ENCODE results near the gene PGAP3. TPM values are rescaled to one million over a fixed set of nuclear protein-coding genes. Genes with fewer than 3 reads are reported as not detected.
"Not testable (repeated sequence)": the region's sequence is repeated elsewhere in the genome, so short reads cannot be mapped to it uniquely, and the experiment has no call there.

Gene PGAP3
- total RNA-seq, 1 donor from 2014 or later = 17.7 TPM

GRCh38 chr17:39711851-39712250 is 24.0 kb upstream of the PGAP3 start:
- no peak overlapping the region for H3K4me3 ChIP-seq
- TF ChIP-seq POLR2A (IDR thresholded peaks at IDR 0.05) (no peak), POLR2AphosphoS5 (IDR thresholded peaks at IDR 0.05; ENCODE audit: insufficient read depth in 1 of 2, low read depth in 1 of 2) (no peak), CTCF (IDR thresholded peaks at IDR 0.05) (no peak)
- DNase-seq (ENCODE audit: extremely low spot score in 2 of 2) = no peak
- H3K9me3 ChIP-seq = no peaks in the 10 kb centered on the region
- intact Hi-C loops (cut with DNase I) = no loop called here
- peaks cover 0 to 75% of the 10 kb centered on the region in 2 donors for H3K36me3 ChIP-seq
- H3K27ac ChIP-seq = no peak overlapping the region
- peaks cover 21% of the 10 kb centered on the region for H3K4me1 ChIP-seq
- H3K27me3 ChIP-seq = no peaks in the 10 kb centered on the region

- peaks cover 0 to 70% of the 10 kb centered on the region in 2 donors for H3K36me3 ChIP-seq
- H3K27ac ChIP-seq = not testable (repeated sequence)
Measured at GRCh38 chr17:39711071-39711470, 23.2 kb upstream of the PGAP3 start.

GRCh38 chr17:39709998-39710964 is 22.4 kb upstream of the PGAP3 start:
- H3K9me3 ChIP-seq = no peaks in the 10 kb centered on the region
- intact Hi-C loops (cut with DNase I) = no loop called here
- no peaks in the 10 kb centered on the region for H3K27me3 ChIP-seq
- H3K4me1 ChIP-seq = peaks cover 24% of the 10 kb centered on the region
- no peak for TF ChIP-seq POLR2AphosphoS5 (IDR thresholded peaks at IDR 0.05; ENCODE audit: insufficient read depth in 1 of 2, low read depth in 1 of 2)
- no peak for TF ChIP-seq POLR2A (IDR thresholded peaks at IDR 0.05)
- TF ChIP-seq CTCF (IDR thresholded peaks at IDR 0.05) = no peak
- H3K36me3 ChIP-seq = peaks cover 0 to 62% of the 10 kb centered on the region in 2 donors
- no peak overlapping the region for H3K27ac ChIP-seq
- H3K4me3 ChIP-seq = no peak overlapping the region
- no peak for DNase-seq (ENCODE audit: extremely low spot score in 2 of 2)

More at GRCh38 chr17:39711071-39711470, 23.2 kb upstream of the PGAP3 start:
- intact Hi-C loops (cut with DNase I); H3K4me3 ChIP-seq; H3K9me3 ChIP-seq; DNase-seq (ENCODE audit: extremely low spot score in 2 of 2); H3K27me3 ChIP-seq: not testable (repeated sequence)
- peaks cover 24% of the 10 kb centered on the region for H3K4me1 ChIP-seq

- no peaks in the 10 kb centered on the region for H3K9me3 ChIP-seq
- H3K36me3 ChIP-seq = peaks cover 0 to 56% of the 10 kb centered on the region in 2 donors
- DNase-seq (ENCODE audit: extremely low spot score in 2 of 2) = no peak
- peaks cover 32% of the 10 kb centered on the region for H3K4me1 ChIP-seq
- intact Hi-C loops (cut with DNase I) = no loop called here
- H3K4me3 ChIP-seq = no peak overlapping the region
- TF ChIP-seq POLR2A (IDR thresholded peaks at IDR 0.05) = no peak
- no peak for TF ChIP-seq CTCF (IDR thresholded peaks at IDR 0.05)
- no peak for TF ChIP-seq POLR2AphosphoS5 (IDR thresholded peaks at IDR 0.05; ENCODE audit: insufficient read depth in 1 of 2, low read depth in 1 of 2)
- no peak overlapping the region for H3K27ac ChIP-seq
- H3K27me3 ChIP-seq = no peaks in the 10 kb centered on the region
Measured at GRCh38 chr17:39709319-39709997, 21.6 kb upstream of the PGAP3 start.

- H3K36me3 ChIP-seq = peaks cover 0 to 40% of the 10 kb centered on the region in 2 donors
- no peak overlapping the region for H3K27ac ChIP-seq
- H3K9me3 ChIP-seq = no peaks in the 10 kb centered on the region
- TF ChIP-seq POLR2A (IDR thresholded peaks at IDR 0.05) (no peak), CTCF (IDR thresholded peaks at IDR 0.05) (no peak), POLR2AphosphoS5 (IDR thresholded peaks at IDR 0.05; ENCODE audit: insufficient read depth in 1 of 2, low read depth in 1 of 2) (no peak)
- peaks cover 54% of the 10 kb centered on the region for H3K4me1 ChIP-seq
- intact Hi-C loops (cut with DNase I) = no loop called here
- no peak overlapping the region for H3K4me3 ChIP-seq
- H3K27me3 ChIP-seq = no peaks in the 10 kb centered on the region
- no peak for DNase-seq (ENCODE audit: extremely low spot score in 2 of 2)
Measured at GRCh38 chr17:39706921-39707337, 19.1 kb upstream of the PGAP3 start.

Data from vagina (tissue), 2 donors.